GM03348 (cell line): Measurements from ENCODE around the gene ZRANB1.

Experiments
- DNase-seq: peaks from one replicate; pipeline ENCODE4 v3.0.0; 2012; ENCODE audit warnings: low spot score

ZRANB1 gene

DNA sequence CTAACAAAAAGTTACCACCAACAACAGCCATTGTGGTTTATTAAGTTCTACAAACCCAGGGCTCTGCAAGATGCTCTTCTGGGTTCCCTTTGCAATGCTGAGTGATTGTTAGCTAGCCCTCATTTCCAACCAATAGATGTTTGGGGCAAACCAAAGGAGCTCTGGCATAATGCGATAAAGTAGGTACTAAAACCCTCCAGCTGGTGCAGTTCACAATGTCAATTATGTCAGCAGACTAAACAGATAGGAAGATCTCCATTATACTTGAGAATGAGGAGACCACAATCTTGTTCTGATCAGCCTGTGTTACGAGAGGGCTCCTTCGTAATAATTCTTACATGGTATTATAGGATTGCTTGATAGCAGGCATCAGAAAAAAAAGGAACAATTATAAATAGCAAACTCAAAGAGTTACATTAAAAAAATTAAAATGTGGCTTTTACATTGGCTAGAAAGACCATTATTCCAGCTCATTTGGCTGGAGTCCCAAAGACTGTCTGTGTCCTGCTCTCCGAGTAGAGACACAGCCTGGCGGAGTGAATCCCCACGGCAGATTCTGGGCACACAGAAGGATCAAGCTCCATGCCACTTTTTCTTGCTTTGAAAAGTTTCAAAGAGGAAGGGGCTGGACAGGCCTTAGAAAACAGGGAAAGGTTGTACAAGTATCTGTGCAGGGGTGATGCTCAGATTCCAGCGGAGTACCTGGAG lies 93.8 kb downstream of the ZRANB1 start:
- DNase-seq, result no peak

- DNase-seq, result peak; percentile 67
Observed at GRCh38 chr10:125037145-125037877, 95.4 kb downstream of the ZRANB1 start.
